ENCODE measurements around the gene LANCL2.

- TF ChIP-seq CTCF (IDR thresholded peaks at IDR 0.05) (no peak), POLR2AphosphoS5 (IDR thresholded peaks at IDR 0.05) (no peak), EP300 (IDR thresholded peaks at IDR 0.05) (no peak), POLR2A (IDR thresholded peaks at IDR 0.05) (no peak)
These were observed 100.6 kb downstream of the LANCL2 start for GRCh38 chr7:55465691-55466090.

All from stomach (tissue), 4 donors.